ENCODE data around the gene SHCBP1. TPM values are rescaled to one million over a fixed set of nuclear protein-coding genes. Genes with fewer than 3 reads are reported as not detected.

The SHCBP1 gene
- total RNA-seq, 1 experiment from 2014 or later, result 25.8 TPM

DNA sequence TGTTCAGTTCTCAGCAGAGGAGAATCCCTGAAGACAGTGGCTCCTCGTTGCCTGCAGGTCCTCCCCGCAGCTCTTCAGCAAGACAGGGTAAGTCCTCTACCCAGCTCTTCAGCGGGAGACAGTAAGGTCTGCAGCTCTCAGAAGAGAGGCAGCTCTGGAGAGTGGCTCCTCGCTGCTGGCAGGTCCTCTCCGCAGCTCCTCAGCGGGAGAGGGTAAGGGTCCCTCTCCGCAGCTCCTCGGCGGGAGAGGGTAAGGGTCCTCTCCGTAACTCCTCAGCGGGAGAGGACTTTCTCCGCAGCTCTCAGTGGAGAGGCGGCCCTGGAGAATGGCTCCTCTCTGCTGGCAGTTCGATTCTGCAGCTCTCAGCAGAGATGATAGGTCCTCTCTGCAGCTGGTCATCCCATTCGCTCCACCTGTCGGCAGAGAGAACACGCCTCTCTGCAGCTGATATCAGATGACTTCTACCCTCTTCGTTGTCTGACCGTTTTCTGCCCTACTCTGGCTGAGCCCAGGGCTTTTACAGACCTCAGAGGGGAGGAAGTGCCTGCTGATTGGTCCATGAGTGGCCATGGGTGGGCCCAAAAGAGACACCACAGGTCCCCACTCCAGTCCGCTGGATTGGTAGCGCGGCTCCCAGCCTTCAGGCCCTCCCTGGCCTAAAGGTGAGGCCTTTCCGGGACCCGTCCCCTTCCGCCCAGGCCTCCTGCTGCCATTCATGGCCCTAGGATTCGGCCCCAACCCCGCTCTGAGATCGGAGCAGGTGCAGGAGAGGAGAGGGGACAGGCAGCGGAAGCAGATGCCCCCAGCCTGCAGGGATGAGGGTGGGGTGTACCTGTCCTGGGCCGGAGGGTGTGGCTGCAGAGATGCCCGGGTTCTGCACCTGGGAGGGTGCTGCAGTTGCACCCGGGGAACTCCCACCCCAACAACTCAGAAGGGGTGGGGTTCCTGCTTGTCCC lies 11.9 kb upstream of the SHCBP1 start:
- no peaks in the 10 kb centered on the region for H3K27me3 ChIP-seq (ENCODE audit: low read length)

GRCh38 chr16:46629331-46630219 lies 8.4 kb upstream of the SHCBP1 start:
- H3K4me1 ChIP-seq (ENCODE audit: insufficient read depth, low read length), result no peaks in the 10 kb centered on the region
- no TSS peak for BruUV-seq (replicated peaks)
- no peaks in the 10 kb centered on the region for H3K9me3 ChIP-seq (ENCODE audit: low read length)
- H3K36me3 ChIP-seq (ENCODE audit: low read depth, low read length), result no peaks in the 10 kb centered on the region
- no peaks in the 10 kb centered on the region for H4K20me1 ChIP-seq (ENCODE audit: low read length)
- no peaks in the 10 kb centered on the region for H3K79me2 ChIP-seq (ENCODE audit: low read length)
- H2AFZ ChIP-seq (ENCODE audit: low read length), result peak overlapping the region; percentile 89
- CTCF ChIA-PET, result no interaction called here
- no peak overlapping the region for H3K9ac ChIP-seq (ENCODE audit: low read length)
- H3K27ac ChIP-seq (ENCODE audit: low read length), result no peak overlapping the region
- peak overlapping the region; percentile 70 for H3K4me2 ChIP-seq (ENCODE audit: low read length)
- intact Hi-C loops (cut with micrococcal nuclease), result loop anchor here (2.0 kb wide), 1 partner anchor 171 kb away; no protein-coding TSS in a partner anchor
- H3K9me2 ChIP-seq (replicated peaks; ENCODE audit: low read length), result no peaks in the 10 kb centered on the region
- ATAC-seq (peak; percentile 77), DNase-seq (peak; percentile 74)
- peak overlapping the region; percentile 35; the same call in 1 of the 2 replicates for H3K4me3 ChIP-seq (ENCODE audit: low read length)
- no peaks in the 10 kb centered on the region for H3K27me3 ChIP-seq (ENCODE audit: low read length)
- TF ChIP-seq, protein P1, sequence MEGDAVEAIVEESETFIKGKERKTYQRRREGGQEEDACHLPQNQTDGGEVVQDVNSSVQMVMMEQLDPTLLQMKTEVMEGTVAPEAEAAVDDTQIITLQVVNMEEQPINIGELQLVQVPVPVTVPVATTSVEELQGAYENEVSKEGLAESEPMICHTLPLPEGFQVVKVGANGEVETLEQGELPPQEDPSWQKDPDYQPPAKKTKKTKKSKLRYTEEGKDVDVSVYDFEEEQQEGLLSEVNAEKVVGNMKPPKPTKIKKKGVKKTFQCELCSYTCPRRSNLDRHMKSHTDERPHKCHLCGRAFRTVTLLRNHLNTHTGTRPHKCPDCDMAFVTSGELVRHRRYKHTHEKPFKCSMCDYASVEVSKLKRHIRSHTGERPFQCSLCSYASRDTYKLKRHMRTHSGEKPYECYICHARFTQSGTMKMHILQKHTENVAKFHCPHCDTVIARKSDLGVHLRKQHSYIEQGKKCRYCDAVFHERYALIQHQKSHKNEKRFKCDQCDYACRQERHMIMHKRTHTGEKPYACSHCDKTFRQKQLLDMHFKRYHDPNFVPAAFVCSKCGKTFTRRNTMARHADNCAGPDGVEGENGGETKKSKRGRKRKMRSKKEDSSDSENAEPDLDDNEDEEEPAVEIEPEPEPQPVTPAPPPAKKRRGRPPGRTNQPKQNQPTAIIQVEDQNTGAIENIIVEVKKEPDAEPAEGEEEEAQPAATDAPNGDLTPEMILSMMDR (conservative IDR thresholded peaks at IDR 0.05; ENCODE audit: low read depth, low read length), result peak; percentile 63
- no peak for TF ChIP-seq EZH2phosphoT487 (IDR thresholded peaks at IDR 0.05; ENCODE audit: borderline replicate concordance, low read length)
- no peaks in the 10 kb centered on the region for H3F3A ChIP-seq (ENCODE audit: low read length, unreplicated experiment)
- POLR2A ChIA-PET (ENCODE audit: unreplicated experiment), result no interaction called here

More for the DNA sequence above, 11.9 kb upstream of the SHCBP1 start:
- Histone ChIP-seq H3K4me1 (ENCODE audit: insufficient read depth, low read length) (no peaks in the 10 kb centered on the region), H3K79me2 (ENCODE audit: low read length) (no peaks in the 10 kb centered on the region), H4K20me1 (ENCODE audit: low read length) (no peaks in the 10 kb centered on the region), H3K36me3 (ENCODE audit: low read depth, low read length) (no peaks in the 10 kb centered on the region), H3K9ac (ENCODE audit: low read length) (no peak overlapping the region), H3K9me2 (replicated peaks; ENCODE audit: low read length) (no peaks in the 10 kb centered on the region), H3K27ac (ENCODE audit: low read length) (no peak overlapping the region), H3K9me3 (ENCODE audit: low read length) (no peaks in the 10 kb centered on the region), H3K4me2 (ENCODE audit: low read length) (no peak overlapping the region), H3K4me3 (ENCODE audit: low read length) (no peak overlapping the region), H3F3A (ENCODE audit: low read length, unreplicated experiment) (no peaks in the 10 kb centered on the region), H2AFZ (ENCODE audit: low read length) (no peak overlapping the region)
- CTCF ChIA-PET, result no interaction called here
- no peak for TF ChIP-seq EZH2 (IDR thresholded peaks at IDR 0.05; ENCODE audit: low read length, unreplicated experiment)
- no peak for TF ChIP-seq EZH2phosphoT487 (IDR thresholded peaks at IDR 0.05; ENCODE audit: borderline replicate concordance, low read length)
- TF ChIP-seq, protein P1 (conservative IDR thresholded peaks at IDR 0.05; ENCODE audit: low read depth, low read length), result no peak
- intact Hi-C loops (cut with micrococcal nuclease), result no loop called here
- DNase-seq, result no peak
- ATAC-seq, result no peak
- POLR2A ChIA-PET (ENCODE audit: unreplicated experiment), result no interaction called here
- BruUV-seq (replicated peaks), result no TSS peak

Measured in PC-3 (cell line).